Measurements from ENCODE around the gene ATPAF1.
"Not testable (repeated sequence)": the region's sequence is repeated elsewhere in the genome, so short reads cannot be mapped to it uniquely, and the experiment has no call there.

ATPAF1 gene

DNA sequence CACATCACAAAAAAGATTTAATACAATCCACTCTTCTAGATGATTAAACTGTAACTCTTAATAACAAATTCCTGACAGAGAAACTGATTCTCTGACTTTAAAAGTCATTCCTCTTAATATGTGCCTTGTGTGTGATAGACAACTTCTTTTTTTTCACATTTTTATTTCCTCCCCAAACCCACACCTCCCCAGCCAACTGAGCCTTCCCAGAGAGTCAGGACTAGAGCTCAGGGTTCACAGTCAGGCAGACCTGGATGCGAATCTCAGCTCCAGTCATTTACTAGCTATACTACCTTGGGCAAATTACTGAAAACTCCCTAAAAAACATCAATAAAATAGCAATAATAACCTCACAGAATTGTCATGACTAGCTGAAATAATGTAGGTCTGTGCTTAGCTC, 14.2 kb downstream of the ATPAF1 start:
- peak overlapping the region in 1 of 3 experiments; percentile 10 for H3K4me3 Mint-ChIP-seq
- H3K27ac Mint-ChIP-seq = peak overlapping the region; percentile 53 to 92 (median 81)
- peaks cover 20% of the 10 kb centered on the region for H3K9me3 Mint-ChIP-seq
- H3K4me1 Mint-ChIP-seq = no peaks in the 10 kb centered on the region
- peaks cover 69% of the 10 kb centered on the region for H3K36me3 Mint-ChIP-seq (ENCODE audit: low read depth)
- no peaks in the 10 kb centered on the region for H3K27me3 Mint-ChIP-seq (ENCODE audit: low read depth)
- TF ChIP-seq CTCF (IDR thresholded peaks at IDR 0.05; ENCODE audit: unreplicated experiment in 3 of 3) = no peak

GRCh38 chr1:46653405-46653958, 14.7 kb downstream of the ATPAF1 start:
- Mint-ChIP-seq H3K36me3 (ENCODE audit: low read depth) (peaks cover 75% of the 10 kb centered on the region), H3K4me3 (peak overlapping the region in 1 of 3 experiments; percentile 10)

GRCh38 chr1:46652321-46653100, 15.7 kb downstream of the ATPAF1 start:
- Mint-ChIP-seq H3K36me3 (ENCODE audit: low read depth) (peaks cover 76% of the 10 kb centered on the region), H3K27me3 (ENCODE audit: low read depth) (no peaks in the 10 kb centered on the region), H3K4me1 (no peaks in the 10 kb centered on the region), H3K9me3 (peaks cover 21% of the 10 kb centered on the region), H3K4me3 (no peak overlapping the region), H3K27ac (peak overlapping the region in 2 of 3 experiments; percentile 81 to 92)
- no peak for TF ChIP-seq CTCF (IDR thresholded peaks at IDR 0.05; ENCODE audit: unreplicated experiment in 3 of 3)

More at GRCh38 chr1:46653405-46653958, 14.7 kb downstream of the ATPAF1 start:
- Mint-ChIP-seq H3K27me3 (ENCODE audit: low read depth) (no peaks in the 10 kb centered on the region), H3K4me1 (no peaks in the 10 kb centered on the region), H3K27ac (peak overlapping the region; percentile 53 to 92 (median 81)), H3K9me3 (peaks cover 20% of the 10 kb centered on the region)
- TF ChIP-seq CTCF (IDR thresholded peaks at IDR 0.05; ENCODE audit: unreplicated experiment in 3 of 3) = no peak

DNA sequence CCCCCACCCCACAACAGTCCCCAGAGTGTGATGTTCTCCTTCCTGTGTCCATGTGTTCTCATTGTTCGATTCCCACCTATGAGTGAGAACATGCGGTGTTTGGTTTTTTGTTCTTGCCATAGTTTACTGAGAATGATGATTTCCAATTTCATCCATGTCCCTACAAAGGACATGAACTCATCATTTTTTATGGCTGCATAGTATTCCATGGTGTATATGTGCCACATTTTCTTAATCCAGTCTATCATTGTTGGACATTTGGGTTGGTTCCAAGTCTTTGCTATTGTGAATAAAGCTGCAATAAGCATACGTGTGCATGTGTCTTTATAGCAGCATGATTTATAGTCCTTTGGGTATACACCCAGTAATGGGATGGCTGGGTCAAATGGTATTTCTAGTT, 17.0 kb downstream of the ATPAF1 start:
- not testable (repeated sequence) for H3K27ac Mint-ChIP-seq; H3K4me3 Mint-ChIP-seq; H3K27me3 Mint-ChIP-seq (ENCODE audit: low read depth); H3K4me1 Mint-ChIP-seq
- Mint-ChIP-seq H3K36me3 (ENCODE audit: low read depth) (peaks cover 85% of the 10 kb centered on the region), H3K9me3 (peaks cover 25% of the 10 kb centered on the region)

- Mint-ChIP-seq H3K27me3 (ENCODE audit: low read depth) (no peaks in the 10 kb centered on the region), H3K4me3 (no peak overlapping the region), H3K27ac (no peak overlapping the region), H3K4me1 (no peaks in the 10 kb centered on the region), H3K9me3 (peaks cover 25% of the 10 kb centered on the region), H3K36me3 (ENCODE audit: low read depth) (peaks cover 80% of the 10 kb centered on the region)
- no peak for TF ChIP-seq CTCF (IDR thresholded peaks at IDR 0.05; ENCODE audit: unreplicated experiment in 3 of 3)
Observed at GRCh38 chr1:46650491-46650890, 17.7 kb downstream of the ATPAF1 start.

DNA sequence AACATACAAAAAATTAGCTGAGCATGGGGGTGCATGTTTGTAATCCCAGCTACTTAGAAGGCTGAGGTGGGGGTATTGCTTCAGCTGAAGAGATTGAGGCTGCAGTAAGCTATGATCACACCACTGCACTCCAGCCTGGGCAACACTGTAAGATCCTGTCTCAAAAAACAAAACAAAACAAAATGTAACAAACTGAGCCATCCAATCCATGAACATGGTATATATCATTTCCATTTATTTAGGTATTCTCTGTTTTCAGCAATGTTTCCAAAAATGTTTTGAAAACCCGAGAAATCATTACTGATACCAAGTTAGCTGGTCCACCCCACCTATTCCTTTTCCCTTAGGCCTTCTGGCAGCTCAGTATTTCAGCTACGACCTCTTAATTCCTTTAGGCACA, 18.4 kb downstream of the ATPAF1 start:
- no peaks in the 10 kb centered on the region for H3K27me3 Mint-ChIP-seq (ENCODE audit: low read depth)
- H3K36me3 Mint-ChIP-seq (ENCODE audit: low read depth) = peaks cover 73% of the 10 kb centered on the region
- no peak for TF ChIP-seq CTCF (IDR thresholded peaks at IDR 0.05; ENCODE audit: unreplicated experiment in 3 of 3)
- H3K27ac Mint-ChIP-seq = no peak overlapping the region
- H3K9me3 Mint-ChIP-seq = peaks cover 24% of the 10 kb centered on the region
- H3K4me1 Mint-ChIP-seq = no peaks in the 10 kb centered on the region
- no peak overlapping the region for H3K4me3 Mint-ChIP-seq
